ENCODE data around the gene DUSP1.

GRCh38 chr5:172797771-172798191 is 26.8 kb upstream of the DUSP1 start:
- TF ChIP-seq CTCF (conservative IDR thresholded peaks at IDR 0.05 in 1 of 2, IDR thresholded peaks at IDR 0.05 in 1 of 2; ENCODE audit: extremely low read depth in 1 of 2, insufficient read depth in 1 of 2, low read depth in 1 of 2, low read length in 2 of 2) (no peak), EZH2 (IDR thresholded peaks at IDR 0.05; ENCODE audit: borderline replicate concordance, low read length) (no peak)

All from mammary epithelial cell (primary cell).